Activated T-cell treated with anti-CD3 and anti-CD28 coated beads for 48 hours (primary cell): ENCODE results near the gene B4GALNT4.
"Not testable (repeated sequence)": the region's sequence is repeated elsewhere in the genome, so short reads cannot be mapped to it uniquely, and the experiment has no call there.

Source experiments
- DNase-seq: peaks from one replicate; pipeline ENCODE4 v3.0.0-alpha.2; 2020; ENCODE audit warnings: low read depth

Gene B4GALNT4

DNA sequence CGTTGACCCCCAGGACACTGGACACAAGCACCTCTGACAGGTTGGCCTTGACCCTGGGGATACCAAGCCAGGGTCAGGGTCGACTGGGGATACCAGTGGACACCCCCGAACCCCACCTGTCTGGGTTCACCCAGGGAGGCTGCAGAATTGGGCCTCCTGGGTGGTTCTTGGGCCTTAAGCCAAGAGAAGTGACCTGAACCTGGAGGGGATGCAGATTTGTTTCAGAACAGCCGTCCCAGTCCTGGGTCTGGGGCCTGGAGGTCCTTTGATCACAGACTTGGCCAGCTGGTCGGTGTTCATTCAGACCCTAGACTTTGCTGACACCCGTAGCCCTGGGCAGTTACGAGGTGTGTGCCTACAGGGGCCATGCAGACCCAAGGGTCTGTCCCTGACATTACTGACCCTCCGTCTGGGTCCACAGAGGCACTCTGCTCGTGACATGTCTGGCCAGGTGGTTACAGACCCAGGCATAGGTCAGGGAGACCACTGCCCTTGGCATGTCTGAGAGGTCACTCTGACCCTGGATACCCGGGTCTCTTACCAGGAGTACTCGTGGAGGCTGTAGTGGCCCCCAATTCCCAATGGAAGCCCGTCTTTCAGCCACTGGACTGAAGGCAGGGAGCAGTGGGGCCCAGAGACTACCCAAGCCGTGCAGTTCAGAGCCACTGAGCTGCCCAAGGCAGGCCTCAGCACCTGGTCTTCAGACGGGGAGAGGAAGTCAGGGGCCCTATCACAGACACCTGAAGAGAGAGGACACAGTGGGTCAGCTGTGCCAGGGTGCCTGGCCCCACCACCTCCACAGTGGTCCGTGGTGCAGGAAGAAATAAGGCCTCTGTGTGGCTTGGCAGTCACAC is 39.1 kb downstream of the B4GALNT4 start:
- no peak for DNase-seq

DNA sequence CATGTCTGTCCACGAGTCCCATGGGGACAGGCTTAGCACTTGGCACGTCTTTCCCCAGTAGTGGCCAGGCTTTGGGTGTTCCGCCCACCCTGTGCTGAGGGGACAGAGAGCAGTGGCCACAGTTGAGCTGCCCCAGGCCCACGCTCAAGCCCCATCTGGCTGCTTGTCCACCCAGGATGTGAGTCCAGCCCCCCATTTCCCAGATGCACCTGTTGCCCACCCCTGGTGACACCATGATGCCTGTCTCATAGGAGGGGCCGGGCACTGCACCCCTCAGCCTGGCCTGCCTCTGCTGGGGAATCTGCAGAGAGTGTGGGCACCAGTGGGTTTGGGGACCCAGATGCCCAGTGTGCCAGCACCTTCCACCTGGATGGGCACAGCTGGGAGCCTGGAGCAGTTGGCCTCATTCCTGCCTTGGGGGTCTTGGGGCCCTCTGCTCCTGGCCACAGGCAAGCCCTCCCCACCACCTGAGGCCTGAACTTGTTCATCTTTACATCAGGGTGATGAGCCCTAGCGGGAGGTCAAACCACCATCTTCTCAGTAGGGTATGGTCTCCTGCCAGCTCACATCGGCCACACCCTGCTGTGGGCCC is 39.8 kb downstream of the B4GALNT4 start:
- DNase-seq: no peak

DNA sequence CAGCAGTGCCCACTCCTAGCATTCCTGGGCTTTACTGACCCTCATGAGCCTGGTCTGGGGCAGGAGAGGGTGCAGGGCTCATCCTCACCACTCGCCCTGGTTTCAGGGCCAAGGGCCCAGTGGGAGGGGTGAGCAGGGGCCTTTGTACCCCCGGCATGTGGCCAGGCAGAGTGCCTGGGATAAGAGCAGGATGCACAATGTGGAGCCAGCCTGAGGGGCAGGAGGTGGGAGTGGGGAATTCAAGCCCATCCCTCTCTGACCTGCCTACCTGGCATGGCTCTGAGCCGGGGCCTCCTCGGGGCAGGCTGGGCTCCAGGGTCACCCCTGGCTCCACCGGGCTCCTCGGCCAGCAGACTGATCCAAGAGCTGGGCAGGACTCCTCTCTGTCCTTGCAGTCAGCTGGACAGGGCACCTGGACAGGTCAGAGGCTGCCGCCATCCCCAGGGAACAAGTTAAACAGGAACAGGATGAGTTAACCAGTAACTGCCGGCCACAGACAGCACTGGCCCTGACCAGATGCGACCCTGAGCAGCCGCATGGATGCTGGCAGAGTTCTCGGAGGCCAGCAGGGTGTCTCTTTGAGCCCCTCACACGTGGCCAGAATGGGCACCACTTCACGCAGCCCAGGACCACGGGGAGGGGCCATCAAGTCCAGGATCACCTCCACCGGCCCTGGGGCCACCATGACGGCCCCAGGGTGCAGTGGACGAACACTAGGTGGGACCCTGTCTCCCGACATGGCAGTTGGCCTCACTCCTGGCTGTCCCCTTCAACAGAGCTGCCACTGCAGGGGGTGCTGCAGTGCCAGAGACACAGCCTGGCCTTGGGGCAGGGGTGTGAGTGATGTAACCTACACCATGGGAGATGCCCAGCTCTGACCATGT is 40.5 kb downstream of the B4GALNT4 start:
- no peak for DNase-seq

DNA sequence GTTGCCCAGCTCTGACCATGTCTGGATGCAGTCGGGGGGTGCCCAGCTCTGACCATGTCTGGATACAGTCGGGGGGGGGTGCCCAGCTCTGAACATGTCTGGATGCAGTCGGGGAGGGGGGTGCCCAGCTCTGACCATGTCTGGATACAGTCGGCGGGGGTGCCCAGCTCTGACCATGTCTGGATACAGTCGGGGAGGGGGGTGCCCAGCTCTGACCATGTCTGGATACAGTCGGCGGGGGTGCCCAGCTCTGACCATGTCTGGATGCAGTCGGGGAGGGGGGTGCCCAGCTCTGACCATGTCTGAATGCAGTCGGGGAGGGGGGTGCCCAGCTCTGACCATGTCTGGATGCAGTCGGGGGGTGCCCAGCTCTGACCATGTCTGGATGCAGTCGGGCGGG is 41.4 kb downstream of the B4GALNT4 start:
- DNase-seq: not testable (repeated sequence)

DNA sequence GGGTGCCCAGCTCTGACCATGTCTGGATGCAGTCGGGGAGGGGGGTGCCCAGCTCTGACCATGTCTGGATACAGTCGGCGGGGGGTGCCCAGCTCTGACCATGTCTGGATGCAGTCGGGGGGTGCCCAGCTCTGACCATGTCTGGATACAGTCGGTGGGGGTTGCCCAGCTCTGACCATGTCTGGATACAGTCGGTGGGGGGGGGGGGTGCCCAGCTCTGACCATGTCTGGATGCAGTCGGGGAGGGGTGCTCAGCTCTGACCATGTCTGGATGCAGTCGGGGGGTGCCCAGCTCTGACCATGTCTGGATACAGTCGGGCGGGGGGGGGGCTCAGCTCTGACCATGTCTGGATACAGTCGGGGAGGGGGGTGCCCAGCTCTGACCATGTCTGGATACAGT is 42.2 kb downstream of the B4GALNT4 start:
- DNase-seq: not testable (repeated sequence)

DNA sequence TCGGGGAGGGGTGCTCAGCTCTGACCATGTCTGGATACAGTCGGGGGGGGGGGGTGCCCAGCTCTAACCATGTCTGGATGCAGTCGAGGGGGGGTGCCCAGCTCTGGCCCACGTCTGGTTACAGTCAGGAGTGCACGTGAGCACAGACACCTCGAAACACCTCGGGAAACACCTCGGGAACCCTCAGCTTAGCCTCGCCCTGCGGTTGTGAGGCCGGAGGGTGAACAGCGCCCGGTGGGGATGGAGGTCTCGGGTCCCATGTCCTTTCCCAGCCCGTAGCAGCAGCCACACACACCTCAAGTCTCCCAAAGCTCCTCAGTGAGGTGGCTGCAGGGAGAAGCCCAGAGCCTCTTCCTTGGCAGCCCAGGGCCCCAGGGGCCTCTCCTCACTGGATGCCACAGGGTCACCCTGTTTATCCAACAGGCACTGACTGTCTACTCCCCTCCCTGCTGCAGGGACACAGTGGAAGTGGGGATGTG is 43.4 kb downstream of the B4GALNT4 start:
- no peak for DNase-seq

DNA sequence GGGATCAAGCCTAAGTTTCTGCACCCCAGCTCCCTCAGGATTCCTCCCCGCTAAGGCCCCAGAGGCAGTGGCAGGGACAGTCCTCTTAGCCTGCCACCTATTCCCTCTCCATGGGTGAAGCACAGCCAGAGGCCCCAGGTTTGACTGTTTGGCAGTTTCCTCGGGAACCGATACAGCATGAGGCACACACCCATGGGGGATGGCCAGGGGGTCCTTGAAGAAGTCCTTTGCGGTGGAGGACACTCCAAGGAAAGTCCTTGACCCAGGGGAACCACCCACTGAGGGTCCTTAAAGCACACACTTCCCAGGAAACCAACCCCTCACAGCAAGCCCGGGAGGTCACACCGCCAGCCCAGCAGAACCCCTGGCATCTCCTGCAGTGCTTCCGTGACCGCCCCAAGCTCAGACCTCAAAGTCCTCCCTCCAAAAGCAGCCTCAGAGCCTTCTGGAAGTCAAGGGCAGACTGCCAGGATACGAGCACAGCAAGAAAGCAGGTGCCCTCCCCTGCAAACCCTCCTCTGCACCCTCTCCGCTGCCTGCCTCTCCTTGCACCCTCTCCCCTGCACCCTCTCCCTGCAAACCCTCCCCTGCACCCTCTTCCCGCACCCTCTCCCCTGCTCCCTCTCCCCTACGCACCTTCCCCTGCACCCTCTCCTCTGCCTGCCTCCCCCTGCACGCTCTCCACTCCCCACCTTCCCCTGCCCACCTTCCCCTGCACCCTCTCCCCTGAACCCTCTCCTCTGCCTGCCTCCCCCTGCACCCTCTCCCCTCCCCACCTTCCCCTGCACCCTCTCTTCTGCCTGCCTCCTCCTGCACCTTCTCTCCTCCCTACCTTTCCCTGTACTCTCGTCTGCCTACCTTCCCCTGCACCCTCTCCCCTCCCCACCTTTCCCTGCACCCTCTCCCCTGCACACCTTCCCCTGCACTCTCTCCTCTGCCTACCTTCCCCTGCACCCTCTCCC is 44.1 kb downstream of the B4GALNT4 start:
- no peak for DNase-seq

DNA sequence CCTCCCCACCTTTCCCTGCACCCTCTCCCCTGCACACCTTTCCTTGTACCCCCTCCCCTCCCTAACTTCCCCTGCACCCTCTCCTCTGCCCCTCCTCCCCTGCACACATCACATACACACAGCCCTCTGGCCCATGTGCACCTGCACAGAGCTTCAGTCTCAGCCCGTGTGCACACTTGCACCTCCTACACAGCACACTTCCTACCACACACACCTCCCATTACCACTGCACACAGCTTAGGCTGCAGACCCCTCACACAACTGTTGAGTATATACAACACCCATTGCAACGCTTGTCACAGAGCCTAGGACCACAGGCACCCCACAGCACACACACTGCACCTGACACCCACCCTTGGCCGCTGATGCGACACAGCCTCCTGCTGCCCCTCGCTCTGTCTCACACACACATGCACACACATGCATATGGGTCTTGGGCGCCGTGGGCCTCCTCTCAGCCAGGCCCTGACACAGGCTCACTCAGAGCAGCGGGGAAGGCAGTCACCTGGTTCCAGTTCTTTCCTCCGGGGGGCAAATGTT is 45.1 kb downstream of the B4GALNT4 start:
- no peak for DNase-seq

DNA sequence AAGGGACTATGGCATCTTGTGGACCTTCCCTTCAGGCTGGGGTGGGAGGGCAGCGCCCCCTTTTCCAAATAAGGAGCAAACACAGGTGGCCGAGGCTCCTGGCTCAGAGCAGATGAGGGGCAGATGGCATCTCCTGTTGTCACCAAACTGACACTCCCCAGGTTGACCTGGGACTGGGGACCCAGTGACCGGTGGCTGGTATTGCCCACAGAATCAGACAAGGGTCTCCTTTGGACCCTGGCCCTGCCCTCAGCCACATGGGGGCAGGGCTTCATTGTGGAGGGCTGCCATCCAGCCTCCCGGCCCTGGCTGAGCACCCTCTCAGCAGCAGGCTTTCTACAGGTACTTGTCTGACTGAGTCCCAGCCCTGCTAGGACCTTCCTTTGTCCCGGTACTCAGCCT is 46.3 kb downstream of the B4GALNT4 start:
- no peak for DNase-seq

DNA sequence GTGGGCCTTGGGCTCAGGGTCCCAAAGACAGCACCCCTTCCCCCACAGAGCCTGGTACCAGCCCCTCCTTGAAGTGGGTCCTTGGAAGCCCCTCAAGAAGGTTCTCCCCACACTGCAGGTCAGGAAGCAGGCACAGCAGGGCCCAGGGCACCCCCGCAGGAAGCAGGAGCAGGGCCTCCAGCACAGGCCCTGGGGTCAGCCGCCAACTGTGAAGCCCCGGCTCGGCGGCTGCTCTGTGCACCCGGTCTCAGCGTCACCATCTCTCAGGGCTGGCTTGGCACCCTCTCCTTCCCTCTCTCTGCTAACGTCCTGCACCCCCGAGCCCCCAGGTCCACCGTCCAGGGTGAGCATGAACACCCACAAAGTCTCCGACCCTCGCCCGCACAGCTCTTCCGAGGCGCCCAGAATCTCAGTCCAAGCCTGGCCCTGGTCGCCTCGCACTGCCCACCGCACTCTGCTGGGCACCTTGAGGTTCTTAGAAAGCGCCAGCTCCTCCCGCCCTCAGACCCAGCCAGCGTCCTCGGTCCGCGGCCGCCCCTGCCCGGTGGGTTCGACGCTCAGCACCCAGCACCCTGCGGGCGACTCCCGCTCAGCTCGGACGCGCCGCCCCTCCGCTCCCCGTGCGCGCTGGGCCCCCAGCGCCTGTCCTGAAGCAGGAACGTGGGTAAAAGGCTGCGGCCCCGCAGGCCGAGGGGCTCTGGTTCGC is 46.9 kb downstream of the B4GALNT4 start:
- DNase-seq: no peak

DNA sequence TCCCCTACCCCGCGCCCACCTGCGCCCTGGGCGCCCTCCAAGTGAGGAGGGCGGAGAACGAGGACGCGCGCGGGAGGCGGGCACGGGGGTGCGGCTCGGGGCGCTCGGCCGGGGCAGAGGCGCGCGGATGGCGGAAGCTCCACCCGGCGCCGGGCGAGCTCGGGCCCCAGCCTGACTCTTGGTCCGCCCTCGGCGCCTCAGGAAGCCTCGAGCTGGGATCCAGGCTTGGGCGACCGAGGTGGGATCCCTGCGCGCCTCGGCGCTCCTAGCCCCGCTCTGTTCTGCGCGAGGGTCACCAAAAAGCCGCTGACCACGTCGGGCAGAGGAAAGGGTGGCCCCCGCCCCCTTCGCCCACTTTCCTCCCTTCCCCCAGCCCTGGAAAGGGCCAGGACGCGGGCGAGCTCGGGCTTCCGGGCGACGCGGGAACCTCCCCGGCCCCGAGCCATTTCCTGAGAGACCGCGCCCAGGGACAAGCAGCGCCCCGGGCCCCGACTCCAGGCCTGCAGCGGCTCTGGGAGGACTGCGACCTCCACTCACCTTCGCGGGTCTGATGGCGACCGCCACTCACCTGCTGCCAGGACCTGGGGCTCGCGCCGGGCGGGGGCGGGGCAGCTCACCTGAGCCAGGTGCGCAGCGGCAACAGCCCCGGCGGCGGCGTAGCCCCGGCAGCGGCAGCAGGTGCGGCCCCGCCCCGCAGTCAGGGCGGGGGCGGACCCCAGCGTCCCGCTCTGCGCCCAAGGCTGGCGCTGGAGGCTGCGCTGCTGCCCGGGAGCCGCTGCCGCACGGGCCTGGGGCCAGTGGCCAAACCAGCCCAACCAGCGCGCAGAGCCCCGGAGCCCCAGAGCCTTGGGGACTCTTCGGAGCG is 47.7 kb downstream of the B4GALNT4 start:
- no peak for DNase-seq

DNA sequence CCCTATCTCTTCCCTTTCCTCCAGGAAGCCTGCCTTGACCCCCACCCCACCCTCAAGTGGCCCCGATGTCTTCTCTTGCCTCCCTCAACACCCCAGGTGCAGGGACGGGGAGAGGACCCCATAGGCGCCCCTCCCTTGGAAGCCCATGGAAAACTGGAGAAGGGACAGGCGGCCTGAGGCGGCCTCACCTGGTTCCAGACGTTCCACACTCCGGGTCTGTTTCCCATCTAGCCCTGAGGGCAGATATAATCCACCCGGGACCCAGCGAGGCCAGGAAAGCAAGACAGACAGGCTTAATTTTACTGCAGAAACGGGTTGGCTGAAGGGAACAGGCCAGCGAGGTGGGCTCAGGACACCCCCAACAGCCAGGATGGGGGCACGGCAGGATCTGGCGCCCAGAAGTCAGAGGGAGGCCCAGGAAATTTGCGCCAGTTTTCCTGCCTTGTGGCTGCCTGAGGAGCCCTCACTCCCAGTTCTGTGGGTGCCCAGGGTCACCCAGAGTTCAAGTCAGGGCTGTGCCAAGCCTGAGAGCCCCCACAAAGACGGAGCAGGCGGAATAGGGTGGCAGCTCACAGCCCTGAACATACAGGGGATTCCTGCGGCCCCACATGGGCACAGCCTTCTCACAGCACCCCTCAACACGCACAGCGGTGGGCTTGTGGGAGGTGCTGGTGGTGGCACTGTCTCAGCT is 48.5 kb downstream of the B4GALNT4 start:
- no peak for DNase-seq

DNA sequence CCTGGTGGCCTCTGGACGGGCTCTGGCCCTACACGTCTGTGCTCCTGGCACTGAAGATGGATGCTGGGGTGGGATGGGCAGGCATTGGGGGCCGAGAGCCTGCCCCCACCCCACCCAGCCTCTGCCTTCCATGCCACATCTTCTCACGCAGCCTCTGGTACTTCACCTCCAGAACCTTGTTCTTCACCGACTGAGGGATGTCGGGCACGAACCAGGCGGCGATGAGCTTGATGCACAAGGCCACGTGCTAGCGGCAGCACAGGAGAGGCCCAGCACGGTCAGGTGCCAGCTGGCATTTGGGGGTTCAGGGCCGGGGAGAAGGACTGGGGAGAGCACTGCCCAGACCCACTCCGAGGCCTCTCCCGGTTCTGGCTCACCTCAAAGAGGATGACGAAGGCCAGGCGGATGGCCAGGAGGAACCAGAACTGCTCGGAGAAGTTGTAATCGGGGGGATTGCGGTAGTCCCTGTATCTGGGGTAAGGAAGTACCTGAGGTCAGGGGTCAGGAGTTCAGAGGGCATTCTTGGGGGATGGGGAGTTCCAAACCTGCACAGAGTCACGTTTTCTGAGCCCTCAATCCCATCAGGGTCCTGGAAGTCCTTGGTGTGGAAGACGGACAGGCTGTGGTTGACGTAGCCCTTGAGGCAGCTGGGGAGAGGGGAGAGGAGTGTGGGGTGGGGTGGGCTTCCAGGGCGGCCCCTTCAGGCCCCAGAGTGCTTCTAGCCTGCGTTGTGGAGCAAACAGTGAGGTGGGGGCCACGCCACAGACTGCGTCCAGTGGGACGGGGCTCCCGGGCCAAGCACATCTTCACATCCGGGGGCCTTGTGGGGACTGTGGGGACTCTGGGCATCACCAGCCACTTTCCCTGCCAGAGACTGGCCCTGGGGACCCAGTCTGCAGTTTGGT is 49.3 kb downstream of the B4GALNT4 start:
- no peak for DNase-seq

DNA sequence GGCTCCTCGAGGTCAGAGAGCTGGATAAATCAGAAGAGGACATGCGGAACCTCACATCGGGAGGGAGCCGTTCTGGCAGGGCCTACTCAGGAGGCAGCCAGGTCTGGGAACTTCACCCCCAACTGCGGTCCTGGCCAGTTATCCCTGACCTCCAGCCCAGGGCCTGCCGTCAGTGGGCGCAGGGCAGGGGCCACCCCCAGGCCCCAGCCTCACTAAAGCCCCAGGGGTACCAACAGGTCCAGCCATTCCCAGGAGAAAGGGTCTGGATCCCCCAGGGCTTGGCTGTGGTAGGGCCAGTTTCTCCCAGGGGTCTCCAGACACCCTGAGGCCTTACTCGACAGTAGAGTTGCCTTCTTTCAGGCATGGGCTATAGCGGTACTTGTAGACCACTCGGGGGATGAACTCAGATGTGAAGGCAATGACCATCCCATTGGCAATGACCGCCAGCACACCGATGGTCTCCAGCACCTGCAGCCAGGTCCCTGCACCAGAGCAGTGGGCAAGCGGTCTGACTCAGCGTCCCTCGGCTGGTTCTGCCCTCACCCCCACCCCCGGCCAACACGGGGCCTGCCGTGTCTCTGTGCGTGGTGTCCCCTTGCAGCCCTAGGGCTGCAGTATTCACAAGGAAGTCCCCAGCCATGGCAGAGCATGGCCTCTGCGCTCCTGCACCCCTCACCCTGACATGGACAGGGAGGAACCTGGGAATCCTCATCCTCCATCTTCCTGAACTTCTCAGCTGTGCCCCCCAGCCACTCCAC is 50.1 kb downstream of the B4GALNT4 start:
- DNase-seq: no peak

DNA sequence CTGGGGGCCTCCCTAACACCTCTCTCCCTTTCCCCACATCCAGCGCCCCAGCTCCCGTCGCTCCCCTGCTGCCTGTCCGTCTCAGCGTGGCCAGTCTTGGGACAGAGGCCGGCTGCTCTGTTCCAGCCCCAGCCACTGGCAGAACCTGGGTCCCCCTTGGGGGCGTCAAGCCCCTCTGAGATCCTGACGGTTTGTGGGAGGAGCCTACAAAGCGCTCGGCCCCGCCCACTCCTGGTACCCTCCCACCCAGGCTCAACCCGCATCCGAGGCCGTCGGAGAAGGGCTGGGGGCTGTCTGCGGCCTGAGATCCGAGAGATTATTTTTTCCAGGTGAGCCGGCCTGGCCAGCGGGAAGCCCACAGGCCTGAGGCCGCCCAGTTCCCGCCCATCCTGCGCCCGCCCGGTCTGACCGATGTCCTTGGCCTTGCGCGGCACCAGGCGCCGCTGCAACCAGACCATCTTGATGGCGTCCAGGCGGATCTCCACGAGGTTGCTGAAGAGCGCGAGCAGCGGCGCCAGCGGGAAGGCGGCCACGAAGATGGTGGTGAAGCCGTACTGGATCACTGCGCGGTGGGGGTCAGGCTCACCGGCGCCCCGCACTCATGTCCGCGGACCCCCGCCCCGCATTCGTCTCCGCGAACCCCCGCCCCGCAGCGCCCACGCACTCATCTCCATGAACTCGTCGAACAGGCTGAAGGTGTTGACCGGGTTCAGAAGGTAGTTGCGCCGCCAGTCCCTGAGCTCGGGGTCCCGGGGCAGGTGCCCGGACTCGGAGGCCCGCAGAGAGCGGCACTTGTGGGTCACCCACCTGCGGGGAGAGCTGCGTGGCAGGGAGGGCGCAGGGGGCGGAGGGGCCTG is 51.0 kb downstream of the B4GALNT4 start:
- DNase-seq: no peak

DNA sequence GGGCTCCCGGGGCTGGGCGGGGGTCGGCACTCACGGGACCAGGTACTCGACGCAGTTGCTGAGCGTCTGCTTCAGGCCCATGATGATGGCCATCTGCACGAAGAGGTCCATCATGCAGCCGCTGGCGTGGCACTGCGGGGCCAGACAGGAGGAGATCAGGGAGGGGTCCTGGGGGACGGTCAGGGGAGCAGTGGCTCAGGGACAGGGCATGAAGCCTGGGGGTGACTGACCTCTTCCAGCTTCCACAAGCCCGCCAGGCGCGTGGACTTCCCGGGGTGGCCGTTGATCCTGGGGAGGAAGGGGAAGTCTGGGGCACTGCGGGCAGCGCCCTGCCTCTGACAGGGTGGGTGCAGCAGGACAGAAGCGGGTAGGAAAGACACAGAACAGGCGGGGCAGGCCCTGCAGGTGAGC is 51.6 kb downstream of the B4GALNT4 start:
- no peak for DNase-seq
